ENCODE measurements around the gene CHCHD6. TPM values are rescaled to one million over a fixed set of nuclear protein-coding genes. Genes with fewer than 3 reads are reported as not detected.
A peak's percentile ranks its signal among the peaks of the same experiment; 100 is the strongest.

CHCHD6 gene
- total and polyA plus RNA-seq, 4 donors = 12.1 to 22.6 (median 17.5) TPM

DNA sequence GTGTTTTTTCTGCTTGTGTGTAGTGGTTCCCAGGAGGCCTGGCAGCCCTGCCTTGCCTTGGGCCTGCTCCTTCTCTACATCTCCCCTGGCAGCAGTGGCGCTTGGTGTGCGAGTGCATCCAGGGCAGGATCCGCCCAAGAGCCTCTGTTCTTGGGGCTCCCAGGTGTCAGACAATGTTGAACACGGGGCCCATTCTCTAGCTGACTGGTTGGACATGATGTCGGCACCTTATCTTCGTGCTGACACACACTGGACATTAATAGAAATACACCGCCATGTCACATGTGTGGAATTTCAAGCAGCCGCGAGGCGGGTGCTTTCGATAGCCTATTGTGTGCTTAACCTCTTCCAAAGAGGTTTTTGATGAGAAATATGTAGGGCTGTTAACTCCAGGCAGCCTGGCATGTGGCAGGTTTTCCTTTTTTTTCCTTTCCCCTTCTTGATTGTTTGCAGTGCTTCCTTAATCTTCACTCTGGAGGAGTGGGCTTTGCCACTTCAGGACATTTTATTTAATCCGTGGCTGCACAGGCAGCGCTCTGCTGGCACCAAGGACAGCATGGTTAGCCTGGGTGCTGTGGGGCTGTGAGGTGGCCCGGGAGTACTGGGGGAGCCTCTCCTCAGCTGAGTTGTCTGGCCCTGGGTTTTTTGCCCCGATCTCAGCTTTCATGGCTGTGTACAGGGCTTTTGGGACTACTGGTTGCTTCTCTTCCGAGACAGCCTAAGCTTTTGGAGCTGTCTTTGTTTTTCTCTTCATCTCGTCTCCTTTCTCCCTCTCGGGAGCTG is 42.5 kb downstream of the CHCHD6 start:
- Histone ChIP-seq H3K4me3 (no peak overlapping the region), H3K9me3 (ENCODE audit: control insufficient read depth in 4 of 4, insufficient read depth in 3 of 4, low read length in 3 of 4) (peaks cover 0 to 3% (median 0%) of the 10 kb centered on the region in 4 donors), H3K9ac (ENCODE audit: insufficient read depth in 1 of 2, low read length in 2 of 2) (no peak overlapping the region), H3K4me1 (ENCODE audit: control insufficient read depth in 5 of 5, insufficient read depth in 5 of 5, low read length in 5 of 5) (peaks cover 0 to 17% (median 9%) of the 10 kb centered on the region in 5 donors), H3K27ac (ENCODE audit: low read depth in 1 of 2, low read length in 1 of 2) (peak overlapping the region; percentile 68 to 87), H3K36me3 (ENCODE audit: control insufficient read depth in 4 of 4, insufficient read depth in 4 of 4, low read length in 4 of 4) (peaks cover 0 to 6% (median 0%) of the 10 kb centered on the region in 4 donors), H3K27me3 (ENCODE audit: control insufficient read depth in 3 of 3, insufficient read depth in 3 of 3, low read length in 2 of 3) (no peaks in the 10 kb centered on the region)
- 66 to 81% methylated on average over 18 of the region's 18 CpGs for WGBS, 2 donors
- peak; percentile 75 for ATAC-seq (ENCODE audit: insufficient read depth, low FRiP score)
- TF ChIP-seq, protein P1, sequence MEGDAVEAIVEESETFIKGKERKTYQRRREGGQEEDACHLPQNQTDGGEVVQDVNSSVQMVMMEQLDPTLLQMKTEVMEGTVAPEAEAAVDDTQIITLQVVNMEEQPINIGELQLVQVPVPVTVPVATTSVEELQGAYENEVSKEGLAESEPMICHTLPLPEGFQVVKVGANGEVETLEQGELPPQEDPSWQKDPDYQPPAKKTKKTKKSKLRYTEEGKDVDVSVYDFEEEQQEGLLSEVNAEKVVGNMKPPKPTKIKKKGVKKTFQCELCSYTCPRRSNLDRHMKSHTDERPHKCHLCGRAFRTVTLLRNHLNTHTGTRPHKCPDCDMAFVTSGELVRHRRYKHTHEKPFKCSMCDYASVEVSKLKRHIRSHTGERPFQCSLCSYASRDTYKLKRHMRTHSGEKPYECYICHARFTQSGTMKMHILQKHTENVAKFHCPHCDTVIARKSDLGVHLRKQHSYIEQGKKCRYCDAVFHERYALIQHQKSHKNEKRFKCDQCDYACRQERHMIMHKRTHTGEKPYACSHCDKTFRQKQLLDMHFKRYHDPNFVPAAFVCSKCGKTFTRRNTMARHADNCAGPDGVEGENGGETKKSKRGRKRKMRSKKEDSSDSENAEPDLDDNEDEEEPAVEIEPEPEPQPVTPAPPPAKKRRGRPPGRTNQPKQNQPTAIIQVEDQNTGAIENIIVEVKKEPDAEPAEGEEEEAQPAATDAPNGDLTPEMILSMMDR (IDR thresholded peaks at IDR 0.05; ENCODE audit: control extremely low read depth, extremely low read depth) = no peak
- DNase-seq = peak; percentile 67 to 79 (median 74)

DNA sequence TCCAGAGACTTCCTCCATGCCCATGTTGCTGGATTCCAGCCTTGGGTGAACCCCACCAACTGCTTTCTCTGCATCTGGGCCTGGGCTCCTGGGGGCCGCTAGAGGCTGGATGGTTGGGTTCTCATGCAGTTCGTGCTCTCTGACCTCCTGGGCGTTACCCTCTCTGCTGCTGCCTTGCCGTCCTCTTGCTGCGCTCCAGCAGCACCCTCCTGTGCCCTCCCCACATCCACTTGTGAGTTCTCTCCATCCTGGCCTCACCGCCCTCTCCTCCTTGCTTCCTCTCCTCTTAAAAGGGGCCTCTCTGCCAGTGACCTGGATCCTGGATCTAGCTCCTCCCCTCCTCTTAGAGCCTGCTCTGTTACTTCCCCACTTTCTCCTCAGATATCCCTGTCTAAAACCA is 43.7 kb downstream of the CHCHD6 start:
- peak overlapping the region; percentile 26 to 68 for H3K27ac ChIP-seq (ENCODE audit: low read depth in 1 of 2, low read length in 1 of 2)
- H3K9ac ChIP-seq (ENCODE audit: insufficient read depth in 1 of 2, low read length in 2 of 2) = no peak overlapping the region
- ATAC-seq (ENCODE audit: insufficient read depth, low FRiP score) = no peak
- H3K9me3 ChIP-seq (ENCODE audit: control insufficient read depth in 4 of 4, insufficient read depth in 3 of 4, low read length in 3 of 4) = peaks cover 0 to 2% (median 0%) of the 10 kb centered on the region in 4 donors
- H3K36me3 ChIP-seq (ENCODE audit: control insufficient read depth in 4 of 4, insufficient read depth in 4 of 4, low read length in 4 of 4) = no peaks in the 10 kb centered on the region
- 74 to 95% methylated on average over 6 of the region's 6 CpGs for WGBS, 2 donors
- H3K27me3 ChIP-seq (ENCODE audit: control insufficient read depth in 3 of 3, insufficient read depth in 3 of 3, low read length in 2 of 3) = no peaks in the 10 kb centered on the region
- H3K4me3 ChIP-seq = no peak overlapping the region
- H3K4me1 ChIP-seq (ENCODE audit: control insufficient read depth in 5 of 5, insufficient read depth in 5 of 5, low read length in 5 of 5) = peaks cover 0 to 22% (median 11%) of the 10 kb centered on the region in 5 donors
- no peak for DNase-seq
- TF ChIP-seq, protein P1 (IDR thresholded peaks at IDR 0.05; ENCODE audit: control extremely low read depth, extremely low read depth) = no peak

DNA sequence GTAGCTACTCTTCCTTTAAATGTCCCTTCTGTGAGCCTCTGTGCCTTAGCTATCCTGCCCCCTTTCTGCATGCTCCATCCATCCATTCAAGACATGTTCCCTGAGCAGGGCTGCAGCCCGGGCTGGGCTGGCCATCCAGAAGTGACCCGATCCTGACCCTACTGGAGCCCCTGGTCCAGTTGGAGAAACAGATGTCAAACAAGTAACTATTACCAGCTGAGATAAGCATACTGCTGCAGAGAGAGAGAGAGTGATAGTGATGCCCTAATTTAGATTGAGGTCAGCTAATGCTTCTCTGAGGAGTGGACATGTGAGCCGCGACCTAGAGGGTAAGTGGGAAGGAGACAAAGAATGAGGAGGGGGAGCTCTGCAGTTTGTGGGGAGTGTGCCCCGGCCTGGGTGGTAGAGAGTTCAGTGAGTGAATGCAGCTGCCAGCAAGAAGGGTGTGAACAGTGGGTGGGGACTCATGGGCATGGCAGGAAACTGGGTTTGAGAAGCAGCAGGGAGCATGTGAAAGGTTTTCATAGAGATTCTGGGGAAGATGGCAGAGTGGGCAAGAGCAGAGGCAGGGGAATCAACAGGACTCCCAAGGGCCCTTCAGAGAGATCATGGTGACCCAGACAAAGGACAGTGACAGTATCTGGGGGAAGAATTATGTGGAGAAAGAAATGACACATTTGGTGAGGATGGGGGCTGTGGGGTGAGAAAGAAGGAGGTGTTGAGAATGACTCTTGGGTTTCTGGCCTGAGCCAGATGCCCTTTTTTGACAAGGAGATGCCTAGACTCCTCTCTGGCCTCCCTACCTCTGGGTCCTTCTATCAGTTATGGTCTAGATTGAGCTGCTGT is 44.9 kb downstream of the CHCHD6 start:
- no peaks in the 10 kb centered on the region for H3K27me3 ChIP-seq (ENCODE audit: control insufficient read depth in 3 of 3, insufficient read depth in 3 of 3, low read length in 2 of 3)
- no peak overlapping the region for H3K4me3 ChIP-seq
- H3K9ac ChIP-seq (ENCODE audit: insufficient read depth in 1 of 2, low read length in 2 of 2) = no peak overlapping the region
- peaks cover 0 to 28% (median 17%) of the 10 kb centered on the region in 5 donors for H3K4me1 ChIP-seq (ENCODE audit: control insufficient read depth in 5 of 5, insufficient read depth in 5 of 5, low read length in 5 of 5)
- no peaks in the 10 kb centered on the region for H3K9me3 ChIP-seq (ENCODE audit: control insufficient read depth in 4 of 4, insufficient read depth in 3 of 4, low read length in 3 of 4)
- DNase-seq (no peak), ATAC-seq (ENCODE audit: insufficient read depth, low FRiP score) (no peak)
- 82 to 83% methylated on average over 5 of the region's 5 CpGs for WGBS, 2 donors
- H3K36me3 ChIP-seq (ENCODE audit: control insufficient read depth in 4 of 4, insufficient read depth in 4 of 4, low read length in 4 of 4) = no peaks in the 10 kb centered on the region
- H3K27ac ChIP-seq (ENCODE audit: low read depth in 1 of 2, low read length in 1 of 2) = no peak overlapping the region
- TF ChIP-seq, protein P1 (IDR thresholded peaks at IDR 0.05; ENCODE audit: control extremely low read depth, extremely low read depth) = no peak
